Endothelial cell of umbilical vein (primary cell): ENCODE data around the gene SCUBE3.

Experiments used
- EZH2 ChIP-seq: IDR thresholded peaks from 2 replicates; pipeline ENCODE4 v1.6.1; 2012; ENCODE audit warnings: borderline replicate concordance, low read depth, mild to moderate bottlenecking, moderate library complexity, low read length, inconsistent platforms; ENCODE audit not compliant: severe bottlenecking
- FOS ChIP-seq: IDR thresholded peaks from 2 replicates; pipeline ENCODE4 v1.6.1; 2011; ENCODE audit warnings: mild to moderate bottlenecking, low read length, moderate library complexity, borderline replicate concordance; ENCODE audit not compliant: insufficient read depth
- GATA2 ChIP-seq: IDR thresholded peaks from 2 replicates; pipeline ENCODE4 v1.7.0; 2011; ENCODE audit warnings: low read depth, mild to moderate bottlenecking, moderate library complexity, mixed read lengths, low read length; ENCODE audit not compliant: insufficient read length, insufficient read depth
- JUN ChIP-seq: IDR thresholded peaks from 2 replicates; pipeline ENCODE4 v1.6.1; 2011; ENCODE audit warnings: borderline replicate concordance, low read depth; ENCODE audit not compliant: insufficient read length, insufficient read depth
- POLR2A ChIP-seq: IDR thresholded peaks from 2 replicates; pipeline ENCODE4 v1.6.1; 2012; ENCODE audit warnings: low read depth, mild to moderate bottlenecking, control low read depth, low read length
- POLR2AphosphoS5 ChIP-seq: IDR thresholded peaks from 2 replicates; pipeline ENCODE4 v1.6.1; 2012; ENCODE audit warnings: low read depth, mild to moderate bottlenecking, control low read depth, low read length, moderate library complexity; ENCODE audit not compliant: insufficient read depth
- TF ChIP-seq, protein P1 (sequence below), 2 donors: IDR thresholded peaks; 1 replicate in 1 of 2; 2 replicates in 1 of 2; pipeline ENCODE4 v1.5.1; 2011; ENCODE audit warnings: low read length in 2 of 2, mild to moderate bottlenecking in 2 of 2, moderate library complexity in 2 of 2, control low read depth in 1 of 2, inconsistent platforms in 1 of 2, low read depth in 1 of 2; ENCODE audit not compliant: insufficient read depth in 1 of 2; ENCODE audit errors: extremely low read depth in 1 of 2

DNA sequence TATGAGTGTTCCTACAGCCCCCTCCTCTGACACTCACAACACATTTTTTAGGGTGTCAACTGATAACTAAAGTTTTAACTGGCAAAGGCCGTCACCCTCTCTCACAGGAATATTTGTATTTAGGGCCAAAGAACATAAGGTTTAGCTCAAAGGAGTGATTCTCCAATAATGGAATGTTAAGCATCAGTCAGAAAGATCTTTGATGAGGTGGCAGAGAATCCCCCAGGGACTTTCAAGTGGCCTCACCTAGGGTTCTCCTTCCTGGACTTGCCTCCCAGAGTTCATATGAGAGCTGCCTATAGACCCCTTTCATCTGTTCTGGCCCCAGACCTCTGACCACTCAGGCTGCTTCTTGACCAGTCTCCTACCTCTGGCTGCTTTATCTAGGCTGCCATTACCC lies 7.4 kb upstream of the SCUBE3 start:
- TF ChIP-seq JUN (no peak), EZH2 (no peak), FOS (no peak), POLR2A (no peak), GATA2 (no peak), POLR2AphosphoS5 (no peak)
- TF ChIP-seq, protein P1, sequence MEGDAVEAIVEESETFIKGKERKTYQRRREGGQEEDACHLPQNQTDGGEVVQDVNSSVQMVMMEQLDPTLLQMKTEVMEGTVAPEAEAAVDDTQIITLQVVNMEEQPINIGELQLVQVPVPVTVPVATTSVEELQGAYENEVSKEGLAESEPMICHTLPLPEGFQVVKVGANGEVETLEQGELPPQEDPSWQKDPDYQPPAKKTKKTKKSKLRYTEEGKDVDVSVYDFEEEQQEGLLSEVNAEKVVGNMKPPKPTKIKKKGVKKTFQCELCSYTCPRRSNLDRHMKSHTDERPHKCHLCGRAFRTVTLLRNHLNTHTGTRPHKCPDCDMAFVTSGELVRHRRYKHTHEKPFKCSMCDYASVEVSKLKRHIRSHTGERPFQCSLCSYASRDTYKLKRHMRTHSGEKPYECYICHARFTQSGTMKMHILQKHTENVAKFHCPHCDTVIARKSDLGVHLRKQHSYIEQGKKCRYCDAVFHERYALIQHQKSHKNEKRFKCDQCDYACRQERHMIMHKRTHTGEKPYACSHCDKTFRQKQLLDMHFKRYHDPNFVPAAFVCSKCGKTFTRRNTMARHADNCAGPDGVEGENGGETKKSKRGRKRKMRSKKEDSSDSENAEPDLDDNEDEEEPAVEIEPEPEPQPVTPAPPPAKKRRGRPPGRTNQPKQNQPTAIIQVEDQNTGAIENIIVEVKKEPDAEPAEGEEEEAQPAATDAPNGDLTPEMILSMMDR (IDR thresholded peaks at IDR 0.05; ENCODE audit: extremely low read depth in 1 of 2, insufficient read depth in 1 of 2, low read depth in 1 of 2, low read length in 2 of 2): no peak
